SHP77 treated with DMSO at 0.1 percent for 48 hours (cell line): ENCODE data around the gene LYPLA2.

ENCODE experiments used
- DNase-seq: peaks from one replicate; lab custom pipeline; 2025; lab: John Stamatoyannopoulos, UW

LYPLA2 gene

GRCh38 chr1:23837908-23838307, 47.0 kb downstream of the LYPLA2 start:
- DNase-seq: no peak

- DNase-seq: no peak
Observed at GRCh38 chr1:23838401-23838866, 47.5 kb downstream of the LYPLA2 start.

GRCh38 chr1:23843644-23844043, 52.7 kb downstream of the LYPLA2 start:
- DNase-seq: no peak
